B cell (primary cell): ENCODE results near the gene KPRP. TPM values are rescaled to one million over a fixed set of nuclear protein-coding genes. Genes with fewer than 3 reads are reported as not detected.

ENCODE experiments used
- ATAC-seq: fragments of 200-7000 bp; cut with Tn5 transposase; one replicate; pipeline ENCODE4 v1.10.0; 2021; ENCODE audit warnings: low read depth, mild to moderate bottlenecking, moderate number of reproducible peaks, moderate library complexity
- CTCF ChIA-PET: fragments of 350-600 bp; sonication (Branson Sonifier 250); formaldehyde crosslinking; loops from one replicate; lab custom pipeline; 2021; ENCODE audit warnings: antibody characterized with exemption, inconsistent platforms; lab: Charles Lee
- POLR2A ChIA-PET: fragments of 350-600 bp; sonication (Branson Sonifier 250); formaldehyde crosslinking; loops from one replicate; lab custom pipeline; 2021; ENCODE audit warnings: antibody characterized with exemption; lab: Charles Lee
- DNase-seq: peaks from one replicate; pipeline ENCODE4 v3.0.0; 2013
- H2AFZ ChIP-seq: 2 replicates; pipeline ENCODE4 v1.6.1; 2012; ENCODE audit warnings: mild to moderate bottlenecking, low read depth, low read length; ENCODE audit not compliant: insufficient read depth, poor library complexity, severe bottlenecking
- H3K27ac ChIP-seq, 2 donors: 1 replicate in 1 of 2; 2 replicates in 1 of 2; pipeline ENCODE4 v1.5.1; 2012 to 2013; ENCODE audit warnings: low read length in 2 of 2, mild to moderate bottlenecking in 2 of 2, moderate library complexity in 1 of 2
- H3K27me3 ChIP-seq, 4 experiments: fragments of 200-600 bp in 1 of 4; sonication (generic) in 1 of 4; replicated peaks in 1 of 4; 1 replicate in 2 of 4; 2 replicates in 2 of 4; pipeline versions ENCODE4 v1.6.1 to v1.7.0; 2013 to 2016; ENCODE audit warnings: low read length in 3 of 4, mild to moderate bottlenecking in 2 of 4, mixed read lengths in 1 of 4, moderate library complexity in 1 of 4; ENCODE audit not compliant: insufficient read depth in 4 of 4, control insufficient read depth in 3 of 4; ENCODE audit errors: control extremely low read depth in 1 of 4
- H3K36me3 ChIP-seq, 2 experiments: replicated peaks in 1 of 2; 1 replicate in 1 of 2; 2 replicates in 1 of 2; pipeline versions ENCODE4 v1.6.1 to v1.7.1; 2013; ENCODE audit warnings: low read length in 1 of 2; ENCODE audit not compliant: insufficient read depth in 2 of 2, control insufficient read depth in 1 of 2; ENCODE audit errors: control extremely low read depth in 1 of 2, extremely low read depth in 1 of 2
- H3K4me1 ChIP-seq, 2 donors: fragments of 200-600 bp in 1 of 2; sonication (generic) in 1 of 2; 1 replicate in 1 of 2; 2 replicates in 1 of 2; pipeline versions ENCODE4 v1.5.1 to v1.6.1; 2013 to 2017; ENCODE audit warnings: low read length in 2 of 2; ENCODE audit not compliant: control insufficient read depth in 2 of 2, insufficient read depth in 2 of 2
- H3K4me2 ChIP-seq: replicated peaks from 2 replicates; pipeline ENCODE3; 2012; ENCODE audit warnings: mild to moderate bottlenecking, low read depth, low read length; ENCODE audit not compliant: poor library complexity, severe bottlenecking
- H3K4me3 ChIP-seq, 5 experiments: fragments of 200-600 bp in 1 of 5; sonication (generic) in 1 of 5; 1 replicate in 3 of 5; 2 replicates in 2 of 5; pipeline versions ENCODE4 v1.5.1 to v1.7.0; 2011 to 2016; ENCODE audit warnings: low read length in 4 of 5, mild to moderate bottlenecking in 4 of 5, low read depth in 2 of 5, control low read depth in 1 of 5, moderate library complexity in 1 of 5; ENCODE audit not compliant: insufficient read depth in 1 of 5; ENCODE audit errors: control extremely low read depth in 1 of 5, extremely low read depth in 1 of 5
- H3K79me2 ChIP-seq: fragments of 200-600 bp; sonication (generic); one replicate; pipeline ENCODE4 v1.6.0; 2016; ENCODE audit warnings: low read length; ENCODE audit not compliant: control insufficient read depth, insufficient read depth
- H3K9ac ChIP-seq: fragments of 200-600 bp; sonication (generic); 2 replicates; pipeline ENCODE4 v1.6.1; 2017; ENCODE audit warnings: mild to moderate bottlenecking, low read length, moderate library complexity
- H3K9me3 ChIP-seq, 3 donors: one replicate each; pipeline versions ENCODE4 v1.6.1 to v1.7.1; 2013; ENCODE audit warnings: low read length in 2 of 3; ENCODE audit not compliant: control insufficient read depth in 2 of 3, insufficient read depth in 1 of 3; ENCODE audit errors: control extremely low read depth in 1 of 3
- H4K20me1 ChIP-seq: 2 replicates; pipeline ENCODE4 v1.6.0; 2012; ENCODE audit warnings: mild to moderate bottlenecking, low read length; ENCODE audit not compliant: insufficient read depth, control insufficient read depth, poor library complexity, severe bottlenecking
- H3K27ac Mint-ChIP-seq: one replicate; pipeline ENCODE4 v1.8.0; 2021; ENCODE audit warnings: mixed read lengths
- H3K27me3 Mint-ChIP-seq: one replicate; pipeline ENCODE4 v1.8.0; 2021; ENCODE audit warnings: mixed read lengths
- H3K4me1 Mint-ChIP-seq: one replicate; pipeline ENCODE4 v1.8.0; 2021; ENCODE audit warnings: mixed read lengths
- H3K4me3 Mint-ChIP-seq: one replicate; pipeline ENCODE4 v1.8.0; 2021; ENCODE audit warnings: mixed read lengths
- H3K9me3 Mint-ChIP-seq: one replicate; pipeline ENCODE4 v1.8.0; 2022; ENCODE audit warnings: mixed read lengths; ENCODE audit not compliant: insufficient read depth
- CTCF ChIP-seq: fragments of 200-600 bp; IDR thresholded peaks from one replicate; pipeline ENCODE4 v1.8.0; 2022; ENCODE audit warnings: antibody characterized with exemption, mild to moderate bottlenecking
- EZH2 ChIP-seq: IDR thresholded peaks from 2 replicates; pipeline ENCODE4 v1.6.1; 2012; ENCODE audit warnings: borderline replicate concordance, low read depth, mild to moderate bottlenecking, moderate library complexity, low read length; ENCODE audit not compliant: insufficient read depth, poor library complexity, severe bottlenecking
- WGBS: methylation state at CpG from one replicate; pipeline ENCODE4 v1.1.5; 2013; ENCODE audit warnings: missing lambda C conversion rate; ENCODE audit not compliant: insufficient coverage; 5-methylcytosine and 5-hydroxymethylcytosine counted together
- intact Hi-C: fragments of 100-400 bp; cut with micrococcal nuclease; formaldehyde crosslinking; loops from one replicate; pipeline ENCODE4 v1.10.0; 2022
- polyA plus RNA-seq: library from polyadenylated mRNA; depleted of rRNA; stranded (reverse); fragments of >200 nt; gene quantifications from 2 replicates; pipeline ENCODE4 v1.2.3, GENCODE V29; 2012
- total RNA-seq, 2 donors: library from RNA; stranded (reverse); fragments of 120-200 nt in 1 of 2; gene quantifications; 1 replicate in 1 of 2; 2 replicates in 1 of 2; pipeline versions ENCODE4 v1.2.3 to v1.2.4, GENCODE V29; 2013 to 2022

Gene KPRP
- total and polyA plus RNA-seq, 2 donors (not counting 1 experiment from before 2014, with no cell fraction given): not detected

- Histone ChIP-seq H3K9me3 (peaks cover 0 to 4% (median 0%) of the 10 kb centered on the region in 3 donors), H2AFZ (no peak overlapping the region), H3K36me3 (no peaks in the 10 kb centered on the region), H3K27ac (no peak overlapping the region), H3K27me3 (no peaks in the 10 kb centered on the region), H4K20me1 (no peaks in the 10 kb centered on the region), H3K9ac (no peak overlapping the region), H3K4me1 (no peaks in the 10 kb centered on the region), H3K79me2 (no peaks in the 10 kb centered on the region), H3K4me3 (no peak overlapping the region), H3K4me2 (no peak overlapping the region)
- DNase-seq (no peak), ATAC-seq (no peak)
- intact Hi-C loops: no loop called here
- WGBS: 83% methylated on average over 4 of the region's 4 CpGs
- H3K4me1 Mint-ChIP-seq: no peaks in the 10 kb centered on the region
- H3K9me3 Mint-ChIP-seq: no peaks in the 10 kb centered on the region
- TF ChIP-seq EZH2 (no peak), CTCF (no peak)
- POLR2A ChIA-PET: no interaction called here
- no peak overlapping the region for H3K4me3 Mint-ChIP-seq
- no peak overlapping the region for H3K27ac Mint-ChIP-seq
- CTCF ChIA-PET: no interaction called here
- peaks cover 6% of the 10 kb centered on the region for H3K27me3 Mint-ChIP-seq
Measured at GRCh38 chr1:152795686-152796085, 37.9 kb downstream of the KPRP start.

DNA sequence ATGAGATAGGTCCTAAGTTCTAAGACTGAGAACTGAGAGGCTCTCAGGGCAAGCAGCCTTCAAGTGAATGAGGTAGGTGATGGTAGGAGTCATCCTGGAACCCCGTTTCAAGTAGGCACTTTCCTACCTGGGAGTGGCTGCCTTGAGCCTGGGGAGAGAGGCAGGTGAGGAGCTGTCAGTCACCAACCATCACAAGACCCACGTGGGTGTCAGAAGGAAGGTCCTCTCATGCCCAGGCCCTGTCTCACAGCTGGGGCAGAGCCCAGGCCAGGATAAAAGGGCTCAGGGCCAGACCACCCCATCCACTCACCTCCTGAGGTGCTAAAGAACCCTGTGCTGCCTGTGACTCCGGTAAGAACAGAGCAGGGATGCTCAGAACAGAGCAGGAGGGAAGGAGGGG, 38.6 kb downstream of the KPRP start, which contains the start of gene LCE1D:
LCE1D (plus strand) TSS at position 301 of the 400 bp plus-strand sequence. CDS start 1,074 bp downstream, outside the sequence.
- Histone ChIP-seq H3K27me3 (no peaks in the 10 kb centered on the region), H4K20me1 (no peaks in the 10 kb centered on the region), H3K4me2 (no peak within 1 kb of the TSS), H3K9me3 (peaks cover 0 to 4% (median 0%) of the 10 kb centered on the region in 3 donors), H3K79me2 (no peaks in the 10 kb centered on the region), H3K4me3 (no peak within 1 kb of the TSS), H3K9ac (no peak within 1 kb of the TSS), H2AFZ (no peak within 1 kb of the TSS), H3K36me3 (no peaks in the 10 kb centered on the region), H3K4me1 (no peaks in the 10 kb centered on the region), H3K27ac (no peak within 1 kb of the TSS)
- no peak for ATAC-seq
- CTCF ChIA-PET: no interaction called here
- Mint-ChIP-seq H3K9me3 (no peaks in the 10 kb centered on the region), H3K4me1 (no peaks in the 10 kb centered on the region), H3K27me3 (peaks cover 10% of the 10 kb centered on the region), H3K4me3 (no peak within 1 kb of the TSS), H3K27ac (no peak within 1 kb of the TSS)
- WGBS: 86% methylated on average over 1 of the region's 3 CpGs
- no peak for TF ChIP-seq EZH2
- TF ChIP-seq CTCF: no peak
- intact Hi-C loops: no loop called here
- POLR2A ChIA-PET: no interaction called here
- no peak for DNase-seq
